Measurements from ENCODE around the gene NTSR1.

The NTSR1 gene

DNA sequence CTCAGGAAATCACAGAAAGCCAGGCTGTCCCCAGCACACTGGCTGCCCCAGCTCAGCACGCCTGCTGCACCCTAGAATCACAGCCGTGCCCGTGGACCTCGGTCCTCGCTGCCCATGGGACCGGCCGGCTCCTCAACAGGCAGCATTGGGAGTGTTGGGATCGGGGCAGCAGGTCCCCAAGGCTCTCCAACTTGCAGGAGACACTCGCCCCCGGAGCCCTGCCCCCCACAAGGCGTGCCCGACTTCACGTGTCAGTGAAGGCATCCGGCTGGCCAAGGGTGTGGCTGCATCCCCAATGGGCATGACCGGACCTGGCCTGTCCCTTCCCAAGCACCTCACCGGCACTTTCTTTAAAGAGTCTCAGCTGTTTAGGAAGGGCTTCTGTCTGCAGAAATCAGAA is 3.0 kb upstream of the NTSR1 start:
- no peak for TF ChIP-seq ZFX (IDR thresholded peaks at IDR 0.05)
- TF ChIP-seq, protein P1, sequence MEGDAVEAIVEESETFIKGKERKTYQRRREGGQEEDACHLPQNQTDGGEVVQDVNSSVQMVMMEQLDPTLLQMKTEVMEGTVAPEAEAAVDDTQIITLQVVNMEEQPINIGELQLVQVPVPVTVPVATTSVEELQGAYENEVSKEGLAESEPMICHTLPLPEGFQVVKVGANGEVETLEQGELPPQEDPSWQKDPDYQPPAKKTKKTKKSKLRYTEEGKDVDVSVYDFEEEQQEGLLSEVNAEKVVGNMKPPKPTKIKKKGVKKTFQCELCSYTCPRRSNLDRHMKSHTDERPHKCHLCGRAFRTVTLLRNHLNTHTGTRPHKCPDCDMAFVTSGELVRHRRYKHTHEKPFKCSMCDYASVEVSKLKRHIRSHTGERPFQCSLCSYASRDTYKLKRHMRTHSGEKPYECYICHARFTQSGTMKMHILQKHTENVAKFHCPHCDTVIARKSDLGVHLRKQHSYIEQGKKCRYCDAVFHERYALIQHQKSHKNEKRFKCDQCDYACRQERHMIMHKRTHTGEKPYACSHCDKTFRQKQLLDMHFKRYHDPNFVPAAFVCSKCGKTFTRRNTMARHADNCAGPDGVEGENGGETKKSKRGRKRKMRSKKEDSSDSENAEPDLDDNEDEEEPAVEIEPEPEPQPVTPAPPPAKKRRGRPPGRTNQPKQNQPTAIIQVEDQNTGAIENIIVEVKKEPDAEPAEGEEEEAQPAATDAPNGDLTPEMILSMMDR (conservative IDR thresholded peaks at IDR 0.05): no peak
- no peak overlapping the region for H3K27ac ChIP-seq

DNA sequence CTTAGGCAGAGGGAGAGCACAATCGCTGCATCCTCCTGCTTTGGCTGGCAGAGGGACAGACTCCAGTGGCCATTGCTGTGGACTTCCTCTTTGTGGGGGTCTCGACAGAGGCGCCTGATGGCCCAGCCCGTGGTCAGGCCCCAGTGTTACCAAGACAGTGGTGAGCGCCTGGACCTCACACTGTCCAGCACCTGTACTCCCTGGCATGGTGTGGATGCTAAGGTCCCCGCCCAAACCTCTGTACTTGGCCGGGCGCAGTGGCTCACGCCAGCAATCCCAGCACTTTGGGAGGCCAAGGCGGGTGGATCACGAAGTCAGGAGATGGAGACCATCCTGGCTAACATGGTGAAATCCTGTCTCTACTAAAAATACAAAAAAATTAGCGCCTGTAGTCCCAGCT is 2.3 kb upstream of the NTSR1 start:
- no peak overlapping the region for H3K27ac ChIP-seq
- TF ChIP-seq, protein P1 (conservative IDR thresholded peaks at IDR 0.05): no peak
- no peak for TF ChIP-seq ZFX (IDR thresholded peaks at IDR 0.05)

DNA sequence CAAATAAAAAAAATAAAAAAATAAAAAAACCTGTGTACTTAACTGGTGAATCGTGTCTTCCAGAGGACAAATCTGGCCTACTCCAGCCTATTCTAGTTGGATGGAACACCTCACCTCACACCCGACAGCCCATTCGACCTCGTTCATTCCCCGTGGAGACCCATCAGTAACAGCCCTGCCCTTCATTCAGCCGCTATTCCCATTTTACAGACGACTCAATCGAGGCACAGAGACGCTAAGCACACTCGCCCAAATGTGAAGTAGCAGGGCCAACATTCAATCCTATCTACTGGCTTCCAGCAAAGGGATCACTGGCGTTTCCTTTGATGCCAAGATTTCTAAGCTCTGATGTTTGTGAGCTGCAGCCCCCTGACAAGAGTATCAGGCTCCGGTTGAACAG is 1.8 kb upstream of the NTSR1 start:
- no peak for TF ChIP-seq ZFX (IDR thresholded peaks at IDR 0.05)
- TF ChIP-seq, protein P1 (conservative IDR thresholded peaks at IDR 0.05): no peak
- no peak overlapping the region for H3K27ac ChIP-seq

DNA sequence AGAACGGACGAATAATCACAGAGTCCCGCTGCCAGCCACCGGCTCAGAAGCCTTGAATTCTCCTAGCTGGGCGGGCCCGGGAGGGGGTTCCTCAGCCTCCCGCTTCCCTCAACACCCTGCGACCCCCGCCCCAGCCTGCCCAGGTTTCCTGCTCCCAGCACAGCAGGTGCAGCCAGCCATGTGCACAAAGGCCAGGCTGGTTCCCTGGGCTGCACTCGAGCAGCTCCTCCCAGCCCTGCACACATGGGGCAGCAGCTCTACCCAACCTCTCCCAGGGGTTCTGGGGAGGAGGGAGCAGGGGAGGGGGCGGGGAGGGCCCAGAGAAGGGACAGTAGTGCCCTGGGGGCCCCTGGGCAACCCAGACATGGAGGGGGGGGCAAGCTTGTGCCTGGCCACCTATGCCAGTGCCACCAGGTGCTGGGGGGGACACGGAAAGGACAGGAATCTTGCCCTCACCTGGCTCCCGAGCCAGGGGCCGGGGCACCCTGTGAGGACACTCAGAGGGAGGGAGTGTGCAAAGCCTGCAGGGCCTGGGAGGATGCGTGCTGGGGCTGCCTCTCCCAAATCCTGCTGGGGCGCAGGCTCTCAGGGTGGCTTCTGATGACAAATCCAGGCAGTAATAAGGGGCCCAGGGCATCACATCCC is 1.2 kb upstream of the NTSR1 start:
- TF ChIP-seq ZFX (IDR thresholded peaks at IDR 0.05): no peak
- H3K27ac ChIP-seq: no peak overlapping the region

DNA sequence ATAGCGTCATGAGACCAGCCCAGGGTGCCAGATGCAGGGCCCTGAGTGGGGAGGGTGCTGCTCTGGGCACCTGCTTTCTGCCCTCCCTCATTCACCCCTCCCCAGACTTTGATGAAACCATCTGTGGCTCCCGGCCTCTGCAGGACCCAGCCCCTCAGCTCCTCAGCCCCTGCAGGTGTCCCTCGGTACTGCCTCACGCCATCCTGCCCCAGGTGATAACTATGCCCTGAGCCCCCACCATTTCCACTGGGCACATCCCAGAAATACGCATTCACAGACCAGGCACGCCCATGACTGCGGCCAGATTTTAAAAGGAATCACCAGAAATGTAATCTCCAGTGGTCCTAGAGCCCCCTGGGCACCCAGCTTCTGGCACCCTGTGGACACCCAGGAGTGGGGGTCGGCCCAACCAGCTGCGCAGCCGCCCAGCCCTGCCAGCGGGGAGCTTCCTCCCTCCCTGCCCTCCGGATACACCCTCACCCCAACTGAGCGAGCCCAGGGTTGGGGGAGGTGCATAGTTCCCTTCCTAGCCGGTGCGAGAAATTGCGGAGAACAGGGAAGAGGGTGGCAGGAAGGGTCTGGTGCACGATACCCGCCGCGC is 615 bp upstream of the NTSR1 start:
- TF ChIP-seq, protein P1 (conservative IDR thresholded peaks at IDR 0.05): no peak; the same call in 1 of the 2 replicates
- no peak for TF ChIP-seq ZFX (IDR thresholded peaks at IDR 0.05)

DNA sequence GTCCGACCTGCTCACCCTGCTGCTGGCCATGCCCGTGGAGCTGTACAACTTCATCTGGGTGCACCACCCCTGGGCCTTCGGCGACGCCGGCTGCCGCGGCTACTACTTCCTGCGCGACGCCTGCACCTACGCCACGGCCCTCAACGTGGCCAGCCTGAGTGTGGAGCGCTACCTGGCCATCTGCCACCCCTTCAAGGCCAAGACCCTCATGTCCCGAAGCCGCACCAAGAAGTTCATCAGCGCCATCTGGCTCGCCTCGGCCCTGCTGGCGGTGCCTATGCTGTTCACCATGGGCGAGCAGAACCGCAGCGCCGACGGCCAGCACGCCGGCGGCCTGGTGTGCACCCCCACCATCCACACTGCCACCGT is 885 bp downstream of the NTSR1 start:
- TF ChIP-seq, protein P1 (conservative IDR thresholded peaks at IDR 0.05): no peak
- no peak for TF ChIP-seq ZFX (IDR thresholded peaks at IDR 0.05)
- H3K27ac ChIP-seq: no peak overlapping the region

More for the DNA sequence above, 615 bp upstream of the NTSR1 start:
- H3K27ac ChIP-seq: no peak overlapping the region

DNA sequence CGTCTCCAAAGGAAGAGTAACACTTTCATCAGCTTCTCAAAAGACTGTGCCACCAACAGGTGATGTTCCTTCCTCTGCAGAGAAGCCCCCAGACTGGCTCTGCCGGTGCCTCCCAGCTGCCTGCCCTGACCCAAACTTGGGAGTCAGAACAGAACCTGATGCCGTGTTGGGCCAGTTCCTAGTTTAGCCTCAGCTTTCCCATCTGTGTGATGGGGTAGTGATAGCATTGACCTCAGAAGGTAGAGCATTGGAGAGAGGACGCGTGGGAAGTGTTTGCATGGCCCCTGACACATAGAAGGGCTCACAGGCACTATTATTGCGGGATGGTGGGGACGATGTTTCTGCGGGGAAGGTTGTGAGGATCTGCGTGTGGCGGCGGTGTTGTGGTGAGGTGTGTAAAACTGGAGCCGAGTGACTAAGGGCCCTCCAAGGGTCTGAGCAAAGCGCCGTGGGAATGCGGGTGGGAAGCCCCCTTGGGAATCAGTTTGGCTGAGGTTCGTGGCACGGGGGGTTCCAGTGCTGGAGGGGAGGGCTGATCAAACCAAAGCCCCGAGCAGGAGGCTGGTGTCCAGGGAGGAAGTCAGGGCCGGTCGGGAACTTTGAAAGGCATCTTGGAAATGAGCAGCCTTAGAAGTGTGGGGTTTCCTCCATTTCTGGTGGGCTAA is 1.7 kb downstream of the NTSR1 start:
- TF ChIP-seq, protein P1 (conservative IDR thresholded peaks at IDR 0.05): no peak
- no peak for TF ChIP-seq ZFX (IDR thresholded peaks at IDR 0.05)
- no peak overlapping the region for H3K27ac ChIP-seq

All from C4-2B (cell line).